ENCODE measurements around the gene RILP.

The RILP gene

DNA sequence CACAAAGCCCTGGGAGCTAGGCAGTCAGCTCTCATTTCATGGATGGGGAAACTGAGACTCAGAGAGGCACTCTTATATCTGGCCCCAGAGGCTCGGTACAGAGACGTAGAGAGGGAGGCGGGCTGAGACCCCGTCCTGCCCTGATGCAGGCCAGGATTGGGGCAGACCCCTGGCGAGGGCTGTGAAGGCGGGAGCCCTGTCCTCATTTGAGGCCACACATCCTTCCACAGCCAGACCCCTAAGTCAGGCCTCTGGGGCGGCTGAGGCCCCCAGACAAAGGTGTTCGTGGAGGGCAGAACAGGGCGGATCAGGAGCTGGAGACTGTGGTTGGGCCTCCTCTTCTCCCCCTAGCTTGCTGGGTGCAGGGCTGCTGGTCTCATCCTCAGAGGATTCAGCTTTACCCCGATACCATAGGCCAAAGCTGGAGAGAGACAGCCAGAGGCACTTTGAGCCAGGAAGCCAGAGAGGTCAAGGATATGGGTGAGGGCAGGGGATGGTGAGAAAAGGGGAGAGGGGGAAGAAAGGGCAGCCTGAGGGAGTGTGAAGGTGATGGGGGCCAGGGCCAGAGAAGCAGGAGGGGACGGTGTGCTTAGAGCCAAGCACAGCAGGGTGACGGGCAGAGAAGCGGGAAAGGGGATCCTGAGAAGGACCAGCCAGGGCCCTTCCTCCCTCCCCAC, 3.3 kb downstream of the RILP start:
- DNase-seq: no peak

DNA sequence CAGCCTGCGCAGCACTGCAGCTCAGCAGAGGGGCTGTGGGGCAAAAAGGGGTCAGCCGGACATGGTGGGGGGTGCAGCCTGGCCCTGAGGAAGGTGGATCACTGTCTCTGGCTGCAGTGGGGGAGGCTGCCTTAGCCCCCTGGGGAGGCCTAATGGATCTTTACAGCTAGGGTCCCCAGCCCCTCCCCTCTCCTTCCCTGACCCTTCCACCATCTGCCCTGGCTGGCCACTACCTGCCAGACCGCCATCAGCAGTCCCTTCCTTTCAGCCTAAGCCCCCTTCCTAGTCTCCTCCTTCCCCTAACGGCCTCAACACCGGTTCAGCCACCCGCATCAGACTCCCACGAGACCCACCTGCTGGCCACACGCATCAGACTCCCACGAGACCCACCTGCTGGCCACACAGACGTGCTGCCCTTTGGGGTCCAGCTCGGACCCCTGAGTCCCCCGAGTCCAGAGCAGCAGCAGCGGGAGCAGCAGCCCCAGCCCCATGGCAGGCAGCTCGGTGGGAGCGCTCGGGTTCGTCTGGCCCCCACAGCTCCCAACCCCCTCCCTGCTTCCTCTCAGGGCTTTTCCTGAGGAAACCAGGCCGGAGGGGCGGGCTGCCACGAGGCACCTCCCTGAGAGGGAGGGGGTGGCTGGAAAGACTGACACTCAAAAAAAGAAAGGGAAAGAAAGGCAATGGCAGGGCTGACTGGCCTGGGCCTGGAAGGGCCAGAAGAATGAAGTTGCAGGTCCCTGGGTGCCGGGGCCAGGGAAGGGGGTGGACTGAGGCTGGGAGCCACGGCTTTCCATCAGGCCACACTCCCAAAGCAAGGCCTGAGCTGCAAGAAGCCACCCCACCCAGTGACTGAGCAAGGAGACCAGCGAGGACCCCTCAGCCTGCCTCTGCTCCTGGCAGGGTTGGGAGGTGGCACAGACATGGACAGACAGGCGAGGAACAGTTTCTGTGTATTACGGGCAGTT, 4.2 kb downstream of the RILP start, which contains the start of gene SCARF1:
Gene SCARF1, minus strand, starts transcription at position 526 of the 965 bp plus-strand sequence. Its CDS starts 35 bp downstream, at position 491.
- no peak for DNase-seq

DNA sequence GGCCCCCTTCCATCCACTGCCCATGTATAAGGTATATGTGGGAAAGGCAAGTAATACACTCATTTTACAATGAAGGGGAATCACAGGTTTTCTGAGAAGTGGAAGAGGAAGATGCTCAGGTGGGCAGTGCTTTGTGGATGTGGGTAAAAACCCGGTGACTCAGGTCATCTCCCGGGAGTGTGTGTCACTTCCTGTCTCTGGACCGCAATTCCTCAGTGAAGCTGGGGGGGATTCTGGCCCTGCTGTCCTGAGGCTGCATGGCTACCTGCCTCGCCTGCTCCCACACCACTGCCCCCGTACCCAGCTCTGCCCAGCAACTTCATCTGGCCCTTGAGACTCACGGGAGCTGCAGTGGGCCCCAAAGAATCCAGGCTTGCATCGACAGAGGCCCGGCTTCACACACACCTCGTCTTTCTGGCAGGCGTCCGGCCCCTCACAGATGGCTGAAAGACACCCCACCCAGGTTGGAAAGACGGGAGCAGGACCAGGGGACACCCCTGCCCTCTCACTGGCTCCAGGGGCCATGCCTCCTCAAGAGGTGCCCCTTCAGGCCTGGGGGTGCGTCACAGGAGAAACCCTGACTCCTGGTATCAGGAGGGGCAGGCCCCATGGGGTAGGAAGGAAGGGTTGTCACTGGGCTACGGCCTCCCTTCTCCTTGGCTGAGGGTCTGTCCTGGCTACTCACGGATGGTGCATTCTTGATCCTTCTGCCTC, 5.0 kb downstream of the RILP start:
- DNase-seq: no peak

DNA sequence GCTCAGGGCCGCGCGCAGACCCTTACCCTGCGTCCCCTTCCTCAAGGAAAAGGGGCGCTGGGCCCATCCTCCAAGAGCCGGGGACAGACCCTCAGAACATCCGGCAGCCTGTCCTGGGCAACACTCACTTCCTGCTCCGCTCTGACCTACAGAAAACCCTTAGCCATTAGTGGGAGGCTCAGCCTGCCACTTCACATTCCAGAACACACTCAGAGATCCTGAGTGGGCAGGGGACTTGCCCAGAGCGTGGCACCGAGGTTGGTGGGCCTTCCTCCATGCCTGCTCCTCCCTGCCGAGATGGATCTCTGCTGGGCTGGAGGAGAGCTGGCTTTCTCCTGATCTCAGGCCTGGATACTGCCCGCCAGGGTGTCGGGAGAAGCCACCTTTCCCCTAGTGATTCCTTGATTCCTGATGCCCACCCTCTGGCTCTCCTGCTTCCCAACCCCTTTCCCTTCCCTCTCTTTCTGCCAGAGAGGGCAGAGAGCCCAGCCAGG, 5.6 kb downstream of the RILP start:
- DNase-seq: no peak

DNA sequence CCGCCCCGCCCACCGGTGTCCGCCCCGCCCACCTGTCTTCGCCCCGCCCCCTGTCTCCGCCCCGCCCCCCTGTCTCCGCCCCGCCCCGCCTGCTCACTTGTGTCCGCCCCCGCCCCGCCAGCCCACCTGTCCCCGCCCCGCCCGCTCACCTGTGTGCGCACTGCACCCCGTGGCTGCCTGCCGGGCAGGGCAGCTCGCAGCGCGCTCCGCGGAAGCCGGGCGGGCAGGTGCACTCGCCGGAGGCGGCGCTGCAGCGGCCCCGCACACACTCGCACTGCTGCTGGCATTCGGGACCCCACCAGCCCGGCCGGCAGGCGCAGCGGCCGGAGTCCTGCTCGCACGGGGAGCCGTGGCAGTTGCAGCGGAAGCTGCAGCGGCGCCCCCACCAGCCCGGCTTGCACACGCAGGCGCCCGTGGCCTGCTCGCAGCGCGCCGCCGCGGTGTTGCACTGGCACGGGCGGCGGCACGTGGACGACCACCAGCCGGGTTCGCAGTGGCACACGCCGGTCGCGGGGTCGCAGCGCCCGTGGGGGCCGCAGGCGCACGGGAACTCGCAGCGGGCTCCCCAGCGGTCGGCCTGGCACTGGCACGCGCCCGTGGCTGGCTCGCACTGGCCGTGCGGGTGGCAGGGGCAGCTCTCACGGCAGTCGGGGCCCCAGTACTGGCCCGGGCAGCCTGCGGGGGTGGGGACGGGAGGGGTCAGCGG, 6.2 kb downstream of the RILP start:
- DNase-seq: no peak

DNA sequence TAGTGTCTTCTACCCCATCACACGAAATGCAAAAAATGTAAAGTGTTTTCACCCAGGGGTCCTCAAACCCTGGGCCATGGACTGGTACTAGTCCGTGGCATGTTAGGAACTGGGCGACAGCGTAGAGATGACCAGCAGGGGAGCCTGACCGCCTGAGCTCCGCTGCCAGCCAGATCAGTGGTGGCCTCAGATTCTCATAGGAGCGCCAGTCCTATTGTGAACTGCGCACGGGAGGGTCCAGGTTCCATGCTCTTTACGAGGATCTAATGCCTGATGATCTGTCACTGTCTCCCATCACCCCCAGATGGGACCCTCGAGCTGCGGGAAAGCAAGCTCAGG, 8.6 kb downstream of the RILP start:
- DNase-seq: no peak

DNA sequence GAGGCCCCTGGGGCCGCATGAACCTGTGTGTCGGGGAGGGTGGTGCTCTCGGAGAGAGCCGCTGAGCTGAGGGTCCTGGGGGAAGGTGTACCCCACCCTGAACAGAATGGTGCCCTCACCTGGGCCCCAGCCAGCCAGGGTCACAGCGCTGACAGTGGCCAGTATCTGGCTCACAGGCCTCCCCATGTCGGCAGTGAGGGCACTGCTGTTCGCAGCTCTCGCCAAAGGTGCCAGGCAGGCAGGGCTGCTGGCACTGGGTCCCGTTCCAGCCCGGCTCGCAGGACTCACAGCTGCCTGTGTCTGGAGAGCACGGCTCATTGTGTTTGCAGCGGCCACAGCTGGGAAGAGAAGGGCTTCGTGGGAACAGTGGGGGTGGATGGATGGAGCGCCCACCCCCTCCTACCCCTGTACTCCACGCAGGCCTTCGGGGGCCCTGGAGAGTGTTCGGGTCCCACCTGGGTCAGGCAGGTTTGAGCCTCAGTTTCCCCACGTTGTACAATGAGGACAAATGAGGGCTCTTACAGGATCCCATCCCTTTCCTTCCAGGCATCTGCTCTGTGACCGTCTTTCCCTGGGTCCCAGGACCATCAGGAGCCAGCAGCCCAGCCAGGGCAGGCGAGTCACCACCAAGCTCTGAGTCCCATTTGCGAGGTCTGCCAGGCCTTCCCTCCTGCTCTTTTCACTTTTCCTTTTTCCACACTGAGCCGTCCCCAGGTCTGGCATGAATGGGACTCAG, 9.2 kb downstream of the RILP start:
- no peak for DNase-seq

DNA sequence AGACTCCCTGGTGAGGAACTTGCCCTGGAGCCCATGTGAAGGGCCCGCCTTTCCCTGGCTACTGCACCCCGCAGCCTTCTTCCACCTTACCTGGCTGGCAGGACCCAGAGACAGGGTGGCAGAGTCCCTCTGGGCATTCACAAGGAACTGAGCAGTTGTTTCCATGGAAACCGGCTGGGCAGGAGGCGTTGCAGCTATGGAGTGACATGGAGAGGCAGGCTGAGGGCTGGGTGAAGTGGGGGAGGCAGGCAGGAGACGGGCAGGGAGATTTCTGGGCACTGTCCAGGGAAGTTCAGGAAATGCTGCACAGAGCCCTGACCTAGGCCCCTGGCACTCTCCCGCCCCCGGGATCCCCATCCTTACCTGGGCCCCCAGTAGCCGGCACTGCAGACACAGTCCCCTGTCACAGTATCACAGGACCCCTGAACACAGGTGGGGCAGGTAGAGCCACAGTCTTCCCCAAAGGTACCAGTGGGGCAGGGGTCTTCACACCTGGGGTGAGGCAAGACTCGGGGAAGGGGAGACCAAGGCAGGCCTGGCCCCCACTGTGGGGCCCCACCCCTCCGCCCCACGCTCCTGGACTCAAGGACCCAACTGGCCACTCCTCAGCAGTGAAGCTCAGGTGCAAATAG, 10.0 kb downstream of the RILP start:
- DNase-seq: no peak

DNA sequence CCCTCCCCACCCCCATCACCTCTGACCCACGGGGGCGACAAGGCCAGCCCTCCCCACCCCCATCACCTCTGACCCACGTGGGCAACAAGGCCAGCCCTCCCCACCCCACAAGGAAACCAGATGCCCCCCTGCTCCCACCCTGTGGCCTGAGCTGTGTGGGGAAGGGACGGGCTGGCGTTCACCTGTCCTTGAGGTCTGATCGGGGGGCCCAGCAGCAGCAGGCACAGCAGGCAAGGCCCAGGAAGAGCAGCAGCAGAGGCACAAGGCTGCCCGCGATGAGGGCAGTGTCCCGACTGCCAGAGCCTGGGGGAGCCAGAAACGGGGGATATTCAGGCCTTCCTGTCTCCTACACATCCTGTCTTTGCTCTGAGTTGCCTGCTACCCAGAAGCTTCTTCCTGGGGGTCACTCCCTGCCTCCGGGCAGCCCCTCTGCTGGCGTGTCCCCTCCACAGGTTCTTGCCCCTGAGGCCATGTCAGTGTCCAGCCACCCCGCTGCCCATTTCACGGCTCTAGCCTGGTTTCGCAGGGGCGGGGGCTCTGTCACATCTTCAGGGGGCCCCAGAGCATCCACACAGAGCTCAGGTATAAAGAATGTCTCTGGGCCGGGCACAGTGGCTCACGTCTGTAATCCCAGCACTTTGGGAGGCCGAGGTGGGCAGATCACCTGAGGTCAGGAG, 10.9 kb downstream of the RILP start:
- no peak for DNase-seq

DNA sequence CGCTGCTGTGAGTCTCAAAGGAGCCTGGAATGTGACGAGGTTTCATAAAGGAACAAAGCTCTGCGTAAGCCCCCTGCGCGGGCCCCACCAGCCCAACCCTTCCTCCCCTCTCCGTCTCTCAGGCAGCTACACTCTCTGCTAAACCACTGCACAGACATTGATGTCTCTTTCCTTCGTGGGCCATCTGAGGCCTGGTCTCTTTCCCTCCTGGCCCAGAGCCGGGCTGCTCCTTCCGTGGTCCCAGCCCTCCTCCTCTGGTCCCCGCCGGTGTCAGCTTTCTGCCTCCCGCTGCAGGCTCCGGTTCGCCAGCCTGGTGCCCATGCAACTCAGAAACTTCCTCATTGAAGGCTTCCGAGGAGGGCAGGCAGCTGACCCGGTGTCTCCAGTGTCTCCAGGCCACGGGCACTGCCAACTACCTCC, 11.5 kb downstream of the RILP start:
- no peak for DNase-seq

DNA sequence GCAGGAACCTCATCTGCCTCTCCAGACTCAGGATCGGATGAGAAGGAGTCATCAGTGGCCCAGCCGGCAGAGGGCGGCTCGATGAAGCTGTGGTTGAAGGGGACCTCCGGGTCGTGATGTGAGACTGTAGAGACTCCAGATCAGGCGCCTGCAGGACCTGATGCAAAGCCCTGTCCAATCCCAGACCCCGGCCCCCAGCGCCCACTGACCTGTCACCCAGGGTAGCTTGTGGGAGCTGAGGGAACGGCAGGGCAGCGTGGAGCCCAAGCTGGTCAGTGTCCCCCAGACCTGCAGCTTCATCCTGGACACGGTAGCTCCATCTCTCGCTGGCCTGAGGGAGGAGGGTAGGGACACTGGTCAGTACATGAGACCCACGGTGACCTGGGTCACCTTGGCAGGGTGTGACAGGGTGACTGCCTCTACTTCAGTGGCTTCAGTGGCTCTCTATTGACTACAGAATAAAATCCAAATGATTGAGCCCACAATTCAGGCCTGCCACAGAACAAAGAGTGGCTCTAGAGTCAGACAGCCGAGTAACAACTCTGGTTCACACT, 12.9 kb downstream of the RILP start:
- DNase-seq: no peak

DNA sequence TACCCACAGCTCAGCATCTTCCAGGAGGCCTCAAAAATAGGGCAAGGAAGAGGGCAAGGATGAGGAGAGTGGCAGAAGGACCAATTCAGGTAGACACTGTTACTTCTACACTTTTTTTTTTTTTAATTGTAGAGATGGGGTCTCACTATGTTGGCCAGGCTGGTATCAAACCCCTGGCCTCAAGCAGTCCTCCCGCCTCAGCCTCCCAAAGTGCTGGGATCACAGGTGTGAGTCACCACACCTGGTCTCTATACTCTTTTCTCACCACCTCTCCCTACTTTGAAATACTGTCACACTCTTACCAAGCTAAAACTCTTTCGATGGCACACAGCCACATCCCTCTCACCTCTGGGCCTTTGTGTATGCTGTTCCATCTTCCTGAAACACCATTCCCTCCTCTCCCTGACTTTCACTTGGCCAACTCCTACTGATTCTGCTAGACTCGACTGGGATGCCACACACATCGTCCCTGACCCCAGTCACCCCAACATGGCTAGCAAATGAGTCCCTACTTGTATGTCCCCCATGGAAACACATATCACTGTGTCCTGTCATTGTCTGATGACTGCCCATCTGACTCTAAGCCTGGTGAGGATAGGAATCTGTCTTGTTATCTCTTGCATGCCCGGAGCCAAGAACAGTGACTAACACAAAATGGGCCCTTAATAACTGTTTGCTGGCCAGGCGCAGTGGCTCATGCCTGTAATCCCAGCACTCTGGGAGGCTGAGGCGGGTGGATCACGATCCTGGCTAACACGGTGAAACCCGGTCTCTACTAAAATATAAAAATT, 13.8 kb downstream of the RILP start:
- no peak for DNase-seq

DNA sequence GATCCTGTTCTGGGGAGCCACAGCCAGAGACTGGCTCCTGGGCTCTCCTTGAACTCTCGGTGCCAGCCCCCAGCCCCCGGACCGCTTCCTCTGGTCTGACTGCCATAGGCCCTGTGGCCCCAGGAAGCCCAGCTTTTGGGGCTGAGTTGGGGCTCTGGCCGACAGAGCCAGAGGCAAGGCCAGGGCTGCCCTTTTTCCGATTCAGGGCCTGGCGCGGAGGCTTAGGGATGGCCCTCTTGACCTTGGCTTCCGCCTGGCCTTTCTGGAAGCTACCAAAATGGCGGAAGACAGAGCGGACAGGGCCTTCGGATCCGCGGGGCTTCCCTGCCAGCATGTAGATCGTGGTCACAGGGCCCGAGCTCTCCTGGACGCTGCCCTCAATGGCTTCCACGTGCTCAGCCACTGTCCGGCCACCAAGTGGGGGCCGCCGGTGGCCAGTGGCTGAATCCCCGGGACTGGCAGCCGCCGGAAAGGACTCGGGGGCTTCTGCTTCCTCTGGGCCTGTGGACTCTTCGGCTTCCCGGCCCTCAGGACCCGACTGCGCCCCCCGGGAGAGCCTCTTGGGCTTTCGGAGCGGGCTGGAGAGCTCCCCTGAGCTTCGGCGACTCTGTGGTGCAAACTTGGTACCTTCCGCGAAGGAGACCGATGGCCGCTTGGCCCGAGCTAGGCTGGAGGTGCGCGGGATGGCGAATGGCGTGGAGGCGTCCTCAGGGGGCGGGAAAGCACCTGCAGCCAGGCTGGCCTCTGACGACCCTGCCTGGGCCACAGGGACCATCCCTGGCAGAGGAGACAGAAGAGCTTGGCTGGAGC, 14.6 kb downstream of the RILP start:
- DNase-seq: no peak

DNA sequence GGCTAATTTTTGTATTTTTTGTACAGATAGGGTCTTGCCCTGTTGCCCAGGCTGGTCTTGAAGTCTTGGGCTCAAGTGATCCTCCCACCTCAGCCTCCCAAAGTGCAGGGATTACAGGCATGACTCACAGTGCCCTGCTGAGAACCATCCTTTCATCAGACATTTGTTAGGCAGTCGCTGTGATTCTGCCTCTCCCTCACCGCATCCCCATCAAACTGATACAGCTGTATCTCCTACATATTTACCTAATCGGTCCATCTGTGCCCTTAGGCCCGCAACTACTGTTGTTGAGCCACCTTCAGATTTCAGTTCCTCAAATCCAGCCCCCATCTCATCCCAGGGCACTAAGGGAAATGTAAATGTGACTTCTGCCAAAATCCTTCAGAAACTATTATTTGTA, 19.0 kb downstream of the RILP start:
- no peak for DNase-seq

DNA sequence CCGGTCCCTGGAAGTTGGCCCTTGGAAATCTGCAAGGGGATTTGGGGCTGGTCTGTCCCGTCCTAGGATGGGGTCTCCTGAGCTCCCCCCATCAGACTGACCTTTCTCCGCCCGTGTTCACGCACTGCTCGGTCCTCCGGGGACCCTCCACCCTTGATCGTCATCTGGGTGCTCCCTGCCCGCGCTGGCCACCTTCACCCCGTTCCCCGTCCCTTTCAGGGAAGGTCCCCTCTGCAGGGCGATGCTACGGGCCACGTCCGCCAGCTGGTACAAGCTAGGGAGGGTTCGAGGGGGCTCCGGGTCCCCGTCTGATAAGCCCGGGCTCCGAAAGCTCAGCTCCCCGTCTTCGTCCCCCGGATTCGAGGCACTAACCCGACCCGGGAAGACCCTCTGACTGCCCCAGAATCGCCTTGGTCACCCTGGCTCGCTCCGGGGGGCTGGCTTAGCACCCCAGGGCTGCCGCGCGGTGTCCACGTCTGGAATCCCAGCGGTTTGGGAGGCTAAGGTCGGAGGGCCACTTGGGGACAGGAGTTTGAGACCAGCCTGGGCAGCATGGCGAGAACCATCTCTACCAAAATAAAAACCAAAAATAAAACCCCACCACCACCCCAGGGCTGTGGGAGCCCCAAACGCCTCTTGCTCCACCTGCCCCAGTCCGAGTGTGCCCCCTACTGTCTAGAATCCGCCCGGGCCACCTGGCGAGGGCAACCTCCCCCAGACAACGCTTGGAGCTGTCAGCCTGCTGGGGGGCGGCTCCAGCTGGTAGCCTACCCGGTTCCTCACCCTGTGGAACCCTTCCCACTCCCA, 20.0 kb downstream of the RILP start:
- DNase-seq: no peak

DNA sequence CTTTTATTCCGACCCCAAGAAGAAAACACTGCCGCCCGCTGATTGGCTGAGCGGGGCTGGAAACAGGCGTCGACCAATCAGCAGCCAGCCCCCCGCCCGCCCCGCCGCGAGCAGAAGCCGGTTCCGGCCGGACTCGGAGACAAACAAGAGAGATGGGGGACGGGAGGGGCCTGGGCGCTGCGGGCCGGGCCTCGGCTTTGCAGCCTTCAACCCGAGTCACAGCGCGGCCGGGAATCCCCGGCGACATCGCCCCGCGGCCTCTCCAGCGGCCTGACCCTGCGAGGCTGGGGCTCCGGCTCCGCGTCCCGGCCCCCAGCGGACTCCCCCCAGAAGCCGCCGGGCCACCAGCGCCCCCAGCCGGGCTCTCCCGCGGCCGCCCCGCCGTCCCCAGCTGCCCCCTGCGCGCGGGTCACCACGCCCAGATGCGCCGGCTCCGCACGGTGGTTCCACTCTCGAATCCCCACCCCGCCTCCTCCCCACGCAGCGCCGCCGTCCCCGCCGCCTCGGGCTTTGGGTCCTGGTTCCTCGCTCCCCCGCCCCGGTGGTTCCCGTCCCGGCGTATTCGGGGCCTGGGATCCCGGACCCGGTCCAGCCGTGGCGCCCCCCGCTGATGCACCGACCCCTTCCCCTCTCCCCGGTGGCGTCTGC, 20.7 kb downstream of the RILP start:
- no peak for DNase-seq
